HepG2 (cell line): ENCODE results near the gene FAM193A. TPM values are rescaled to one million over a fixed set of nuclear protein-coding genes. Genes with fewer than 3 reads are reported as not detected.

Experiments used
- ATAC-seq: fragments of 200-7000 bp; cut with Tn5 transposase; 3 replicates; pipeline ENCODE4 v1.9.1; 2020; ENCODE audit warnings: mild to moderate bottlenecking, moderate library complexity
- BruUV-seq: library from RNA; stranded (reverse); fragments of 400-500 nt; replicated peaks from 2 replicates; lab custom pipeline; 2021; lab: Mats Ljungman, UMichigan
- CTCF ChIA-PET: fragments of 300-600 bp; formaldehyde crosslinking; extraction: SDS; loops from one replicate; lab custom pipeline; 2021; ENCODE audit warnings: low total read pairs, inconsistent platforms, low intra/inter-chr PET ratio; lab: Yijun Ruan, JAX
- POLR2A ChIA-PET: fragments of 350-600 bp; sonication (Branson Sonifier 250); formaldehyde crosslinking; loops from one replicate; lab custom pipeline; 2020; ENCODE audit warnings: antibody characterized with exemption, inconsistent platforms; lab: Yijun Ruan, JAX
- DNase-seq: peaks from one replicate; pipeline ENCODE4 v3.0.0-alpha.2; 2015; ENCODE audit warnings: low spot score
- FAIRE-seq: peaks from 3 replicates; lab custom pipeline; 2011; peaks lifted over from hg19 to GRCh38; lab: Jason Lieb, UNC
- H2AFZ ChIP-seq: one replicate; pipeline ENCODE4 v1.6.1; 2011; ENCODE audit warnings: low read length, inconsistent platforms
- H3K27ac ChIP-seq: fragments of 300-600 bp; 3 replicates; pipeline ENCODE4 v1.8.0; 2011; ENCODE audit warnings: mixed run types, mild to moderate bottlenecking, mixed read lengths, low read length, inconsistent platforms; ENCODE audit not compliant: insufficient read depth; ENCODE audit errors: extremely low read length
- H3K27me3 ChIP-seq, 2 experiments: fragments of 200-600 bp in 1 of 2; 2 replicates in 1 of 2; 3 replicates in 1 of 2; pipeline versions ENCODE4 v1.6.0 to v1.8.0; 2011; ENCODE audit warnings: low read length in 2 of 2, mild to moderate bottlenecking in 2 of 2, moderate library complexity in 2 of 2, inconsistent platforms in 1 of 2; ENCODE audit not compliant: insufficient read depth in 2 of 2, control insufficient read depth in 1 of 2
- H3K36me3 ChIP-seq, 2 experiments: fragments of 200-600 bp in 1 of 2; replicated peaks in 1 of 2; 2 replicates in 1 of 2; 3 replicates in 1 of 2; pipeline versions ENCODE4 v1.5.1 to v1.8.0; 2011; ENCODE audit warnings: low read length in 2 of 2, inconsistent platforms in 1 of 2; ENCODE audit not compliant: insufficient read depth in 2 of 2, control insufficient read depth in 1 of 2
- H3K4me1 ChIP-seq: 2 replicates; pipeline ENCODE4 v1.5.1; 2012; ENCODE audit warnings: low read length, inconsistent platforms; ENCODE audit not compliant: insufficient read depth
- H3K4me2 ChIP-seq: 2 replicates; pipeline ENCODE4 v1.6.0; 2011; ENCODE audit warnings: low read depth, low read length, inconsistent platforms
- H3K4me3 ChIP-seq, 3 experiments: fragments of 200-600 bp in 1 of 3; sonication (generic), shearing (Covaris generic) in 1 of 3; replicated peaks in 1 of 3; 2 replicates each; pipeline ENCODE4 v1.5.1; 2011 to 2016; ENCODE audit warnings: low read length in 3 of 3, inconsistent platforms in 2 of 3, low read depth in 2 of 3, mild to moderate bottlenecking in 2 of 3, control low read depth in 1 of 3, mixed read lengths in 1 of 3; ENCODE audit not compliant: insufficient read depth in 1 of 3
- H3K79me2 ChIP-seq: one replicate; pipeline ENCODE4 v1.6.1; 2011; ENCODE audit warnings: low read length, inconsistent platforms; ENCODE audit not compliant: insufficient read depth
- H3K9ac ChIP-seq: 2 replicates; pipeline ENCODE4 v1.6.0; 2011; ENCODE audit warnings: mild to moderate bottlenecking, low read depth, low read length, inconsistent platforms; ENCODE audit not compliant: insufficient read depth
- H3K9me3 ChIP-seq: 2 replicates; pipeline ENCODE4 v1.5.1; 2012; ENCODE audit warnings: mild to moderate bottlenecking, low read length
- H4K20me1 ChIP-seq: 2 replicates; pipeline ENCODE4 v1.6.0; 2011; ENCODE audit warnings: inconsistent platforms, mild to moderate bottlenecking, low read length, moderate library complexity; ENCODE audit not compliant: insufficient read depth
- DNMT3B ChIP-seq: conservative IDR thresholded peaks from 2 replicates; pipeline ENCODE4 v1.6.1; 2016; ENCODE audit warnings: missing biosample characterization, control low read depth
- FOXO4 ChIP-seq: sonication (generic); formaldehyde crosslinking; conservative IDR thresholded peaks from 2 replicates; pipeline ENCODE4 v1.8.1; 2023; ENCODE audit warnings: missing genetic modification reagents
- GABPA ChIP-seq, 2 experiments: IDR thresholded peaks; 2 replicates each; pipeline ENCODE4 v1.6.1; 2011 to 2016; ENCODE audit warnings: low read depth in 2 of 2, low read length in 1 of 2, missing biosample characterization in 1 of 2, missing genetic modification characterization in 1 of 2
- HDAC1 ChIP-seq: sonication (generic); formaldehyde crosslinking; IDR thresholded peaks from 2 replicates; pipeline ENCODE4 v1.5.1; 2020; ENCODE audit warnings: mild to moderate bottlenecking, missing genetic modification reagents
- KLF16 ChIP-seq, 2 experiments: sonication (generic) in 1 of 2; formaldehyde crosslinking in 1 of 2; IDR thresholded peaks; 2 replicates each; pipeline versions ENCODE4 v1.6.1 to v1.8.0; 2016 to 2023; ENCODE audit warnings: missing genetic modification reagents in 2 of 2, missing compliant biosample characterization in 1 of 2
- MED1 ChIP-seq: sonication (generic); formaldehyde crosslinking; IDR thresholded peaks from 2 replicates; pipeline ENCODE4 v1.4.0; 2020; ENCODE audit warnings: missing genetic modification reagents
- ONECUT2 ChIP-seq: sonication (generic); formaldehyde crosslinking; IDR thresholded peaks from 2 replicates; pipeline ENCODE4 v1.4.0; 2020; ENCODE audit warnings: missing genetic modification reagents
- PBX3 ChIP-seq: sonication (generic); formaldehyde crosslinking; IDR thresholded peaks from 2 replicates; pipeline ENCODE4 v1.8.1; 2023; ENCODE audit warnings: missing genetic modification reagents, inconsistent platforms, borderline replicate concordance
- SIN3A ChIP-seq: IDR thresholded peaks from 2 replicates; pipeline ENCODE4 v1.6.1; 2011; ENCODE audit warnings: low read depth, mild to moderate bottlenecking, control low read depth, low read length, borderline replicate concordance
- UBTF ChIP-seq: sonication (generic); formaldehyde crosslinking; IDR thresholded peaks from 2 replicates; pipeline ENCODE4 v1.4.0; 2020; ENCODE audit warnings: mild to moderate bottlenecking, missing genetic modification reagents
- XRCC5 ChIP-seq: fragments of 200-400 bp; formaldehyde crosslinking; optimal IDR thresholded peaks from 2 replicates; pipeline ENCODE3; 2017; ENCODE audit warnings: mild to moderate bottlenecking, low read length
- ZNF232 ChIP-seq: sonication (generic); formaldehyde crosslinking; IDR thresholded peaks from 2 replicates; pipeline ENCODE4 v1.4.0; 2020; ENCODE audit warnings: missing genetic modification reagents, borderline replicate concordance
- ZNF34 ChIP-seq: sonication (generic); formaldehyde crosslinking; IDR thresholded peaks from 2 replicates; pipeline ENCODE4 v1.4.0; 2020; ENCODE audit warnings: mild to moderate bottlenecking, missing genetic modification reagents, borderline replicate concordance
- ZNF550 ChIP-seq: sonication (generic); formaldehyde crosslinking; IDR thresholded peaks from 2 replicates; pipeline ENCODE4 v1.4.0; 2020; ENCODE audit warnings: mild to moderate bottlenecking, missing genetic modification reagents, borderline replicate concordance
- ZNF709 ChIP-seq: sonication (generic); formaldehyde crosslinking; IDR thresholded peaks from 2 replicates; pipeline ENCODE4 v1.5.0; 2020; ENCODE audit warnings: mild to moderate bottlenecking, missing genetic modification reagents
- ZNF883 ChIP-seq: sonication (generic); formaldehyde crosslinking; IDR thresholded peaks from 2 replicates; pipeline ENCODE4 v1.5.1; 2020; ENCODE audit warnings: mild to moderate bottlenecking, missing genetic modification reagents; ENCODE audit errors: not compliant biosample characterization
- WGBS: methylation state at CpG from one replicate; pipeline ENCODE4 v1.1.6; 2017; ENCODE audit warnings: low lambda C conversion rate; 5-methylcytosine and 5-hydroxymethylcytosine counted together
- in situ Hi-C: cut with HindIII; loops from 2 replicates; pipeline ENCODE4 v1.10.0; 2017; ENCODE audit warnings: low pct_unique_long_range_greater_than_20kb; ENCODE audit not compliant: extremely low pct_ligation_motif_present
- intact Hi-C: fragments of 100-400 bp; cut with micrococcal nuclease; formaldehyde crosslinking; loops from one replicate; pipeline ENCODE4 v1.10.0; 2022; ENCODE audit not compliant: unreplicated experiment
- polyA plus RNA-seq, 8 experiments: library from polyadenylated mRNA; depleted of rRNA in 3 of 8; stranded (reverse) in 7 of 8; unstranded in 1 of 8; fragments of >200 nt; fragmentation: Illumina TruSeq in 4 of 8; extraction: Trizol in 4 of 8; gene quantifications; 2 replicates each; pipeline versions ENCODE4 v1.2.1 to v1.2.3, GENCODE V29; 2011 to 2016; ENCODE audit warnings: low read depth in 4 of 8, missing spikeins in 1 of 8, mixed read lengths in 1 of 8; ENCODE audit not compliant: insufficient read depth in 1 of 8
- total RNA-seq, 5 experiments: library from RNA; depleted of rRNA; stranded (reverse); fragments of >200 nt; fragmentation: Illumina TruSeq; extraction: Trizol; gene quantifications; 2 replicates each; pipeline ENCODE4 v1.2.3, GENCODE V29; 2016; ENCODE audit warnings: low read depth in 1 of 5

The FAM193A gene
- total and polyA plus RNA-seq, 2 of the 13 experiments (the other 11 are each of a cell fraction or from before 2014, with no cell fraction given): 5.7 to 8.7 TPM

GRCh38 chr4:2537011-2537830, 774 bp downstream of the FAM193A start:
- peaks cover 22% of the 10 kb centered on the region for H4K20me1 ChIP-seq
- no peaks in the 10 kb centered on the region for H3K9me3 ChIP-seq
- CTCF ChIA-PET: no interaction called here
- peaks cover 27% of the 10 kb centered on the region for H3K4me1 ChIP-seq
- H3K36me3 ChIP-seq: no peaks in the 10 kb centered on the region
- intact Hi-C loops: loop anchor here (2.0 kb wide), 1 partner anchor 68 kb away; the partner anchor contains the start of gene RNF4
- no peak overlapping the region for H2AFZ ChIP-seq
- H3K9ac ChIP-seq: peak overlapping the region; percentile 94
- peak overlapping the region; percentile 80 for H3K27ac ChIP-seq
- peak overlapping the region; percentile 78 for H3K4me2 ChIP-seq
- peak overlapping the region; percentile 84 to 92 (median 91) for H3K4me3 ChIP-seq
- no TSS peak for BruUV-seq
- FAIRE-seq: no peak
- ATAC-seq: no peak
- in situ Hi-C loops: no loop called here
- POLR2A ChIA-PET: interaction anchor here (1.0 to 1.7 kb wide), 4 partner anchors 10 to 62 kb away, joined by 3 to 5 read pairs (median 4); no protein-coding TSS in a partner anchor
- H3K79me2 ChIP-seq: peaks cover 50% of the 10 kb centered on the region
- H3K27me3 ChIP-seq: no peaks in the 10 kb centered on the region; a peak in 1 of 5 replicates
- DNase-seq: peak; percentile 44
- under 1% methylated on average over 36 of the region's 103 CpGs for WGBS
- TF ChIP-seq PBX3 (CRISPR knock-in tag) (0 out of 2 replicates have a peak, but pooled peaks have one; percentile 36), HDAC1 (CRISPR knock-in tag) (peak; percentile 65), ZNF709 (CRISPR knock-in tag) (0 out of 2 replicates have a peak, but pooled peaks have one; percentile 30), ZNF883 (CRISPR knock-in tag) (peak; percentile 46), DNMT3B (no peak), ZNF232 (CRISPR knock-in tag) (0 out of 2 replicates have a peak, but pooled peaks have one; percentile 25), ZNF550 (0 out of 2 replicates have a peak, but pooled peaks have one; percentile 43), GABPA (IDR thresholded peaks at IDR 0.05; ENCODE audit: low read depth, low read length) (no peak), GABPA (CRISPR knock-in tag; IDR thresholded peaks at IDR 0.05; ENCODE audit: low read depth) (peak; percentile 15; the same call in 1 of the 2 replicates), ONECUT2 (CRISPR knock-in tag) (no peak), XRCC5 (peak; percentile 14), KLF16 (CRISPR knock-in tag; IDR thresholded peaks at IDR 0.05) (peak in 1 of 2 experiments; percentile 30; a peak in 1 of 4 replicates), MED1 (no peak), UBTF (peak; percentile 91), SIN3A (peak; percentile 75), FOXO4 (no peak), ZNF34 (CRISPR knock-in tag) (no peak)
